IMR-90 (cell line): ENCODE measurements around the gene CLTCL1. TPM values are rescaled to one million over a fixed set of nuclear protein-coding genes. Genes with fewer than 3 reads are reported as not detected.

Experiments
- ATAC-seq: fragments of 200-7000 bp; cut with Tn5 transposase; 2 replicates; pipeline ENCODE4 v1.9.1; 2020; ENCODE audit warnings: low read depth, mild to moderate bottlenecking, moderate library complexity
- BruUV-seq: library from RNA; stranded (reverse); fragments of 400-500 nt; replicated peaks from 2 replicates; lab custom pipeline; 2021; lab: Mats Ljungman, UMichigan
- CTCF ChIA-PET: fragments of 300-600 bp; formaldehyde crosslinking; extraction: SDS; loops from one replicate; lab custom pipeline; 2021; ENCODE audit warnings: antibody characterized with exemption; lab: Yijun Ruan, JAX
- POLR2A ChIA-PET: fragments of 300-600 bp; sonication (Branson Sonifier 250); formaldehyde crosslinking; loops from one replicate; lab custom pipeline; 2022; ENCODE audit warnings: antibody characterized with exemption; ENCODE audit not compliant: unreplicated experiment; lab: Charles Lee
- DNase-seq: peaks from one replicate; pipeline ENCODE4 v3.0.0; 2013
- H2AFZ ChIP-seq: replicated peaks from 2 replicates; pipeline ENCODE3; 2013; ENCODE audit warnings: low read length, mild to moderate bottlenecking; ENCODE audit not compliant: poor library complexity
- H2AK5ac ChIP-seq: 2 replicates; pipeline ENCODE4 v1.6.1; 2013; ENCODE audit warnings: low read depth, low read length, inconsistent platforms
- H2AK9ac ChIP-seq: replicated peaks from 2 replicates; pipeline ENCODE3; 2013; ENCODE audit warnings: mild to moderate bottlenecking, low read depth, low read length, moderate library complexity; ENCODE audit not compliant: poor library complexity
- H2BK120ac ChIP-seq: 2 replicates; pipeline ENCODE4 v1.6.1; 2013; ENCODE audit warnings: low read depth, low read length, inconsistent platforms
- H2BK15ac ChIP-seq: 3 replicates; pipeline ENCODE4 v1.6.1; 2013; ENCODE audit warnings: low read depth, low read length, inconsistent platforms
- H2BK20ac ChIP-seq: 2 replicates; pipeline ENCODE4 v1.6.1; 2013; ENCODE audit warnings: low read depth, mild to moderate bottlenecking, inconsistent platforms, low read length, moderate library complexity
- H2BK5ac ChIP-seq: 2 replicates; pipeline ENCODE4 v1.6.1; 2013; ENCODE audit warnings: mild to moderate bottlenecking, low read depth, low read length, inconsistent platforms; ENCODE audit not compliant: poor library complexity, severe bottlenecking
- H3K14ac ChIP-seq: replicated peaks from 2 replicates; pipeline ENCODE4 v1.6.1; 2013; ENCODE audit warnings: low read depth, low read length, inconsistent platforms
- H3K18ac ChIP-seq: 2 replicates; pipeline ENCODE4 v1.6.1; 2013; ENCODE audit warnings: low read depth, low read length, control low read depth
- H3K23ac ChIP-seq: 2 replicates; pipeline ENCODE4 v1.6.1; 2013; ENCODE audit warnings: low read depth, low read length, inconsistent platforms
- H3K27ac ChIP-seq: 2 replicates; pipeline ENCODE4 v1.5.1; 2013; ENCODE audit warnings: mild to moderate bottlenecking, control low read depth, low read length; ENCODE audit not compliant: insufficient read depth
- H3K27me3 ChIP-seq: 2 replicates; pipeline ENCODE4 v1.6.1; 2013; ENCODE audit warnings: low read length; ENCODE audit not compliant: control insufficient read depth, insufficient read depth
- H3K36me3 ChIP-seq: 2 replicates; pipeline ENCODE4 v1.6.1; 2013; ENCODE audit warnings: low read length, mixed read lengths; ENCODE audit not compliant: control insufficient read depth, insufficient read depth
- H3K4ac ChIP-seq: 2 replicates; pipeline ENCODE4 v1.6.1; 2013; ENCODE audit warnings: low read depth, low read length, inconsistent platforms
- H3K4me1 ChIP-seq: 2 replicates; pipeline ENCODE4 v1.6.1; 2013; ENCODE audit warnings: low read length, mixed read lengths; ENCODE audit not compliant: control insufficient read depth, insufficient read depth
- H3K4me2 ChIP-seq: 2 replicates; pipeline ENCODE4 v1.6.1; 2013; ENCODE audit warnings: low read depth, mild to moderate bottlenecking, control low read depth, low read length, moderate library complexity
- H3K4me3 ChIP-seq: 2 replicates; pipeline ENCODE4 v1.5.1; 2013; ENCODE audit warnings: low read depth, mild to moderate bottlenecking, control low read depth, low read length, moderate library complexity; ENCODE audit not compliant: insufficient read depth
- H3K56ac ChIP-seq: 2 replicates; pipeline ENCODE4 v1.6.1; 2013; ENCODE audit warnings: low read length, inconsistent platforms; ENCODE audit not compliant: insufficient read depth; ENCODE audit errors: extremely low read depth
- H3K79me1 ChIP-seq, 2 experiments: 2 replicates each; pipeline ENCODE4 v1.6.1; 2013; ENCODE audit warnings: low read length in 2 of 2, inconsistent platforms in 1 of 2, low read depth in 1 of 2
- H3K9ac ChIP-seq: 2 replicates; pipeline ENCODE4 v1.6.1; 2013; ENCODE audit warnings: low read depth, low read length, control low read depth
- H3K9me1 ChIP-seq: 2 replicates; pipeline ENCODE4 v1.6.1; 2013; ENCODE audit warnings: low read length, inconsistent platforms; ENCODE audit not compliant: insufficient read depth
- H3K9me3 ChIP-seq: 2 replicates; pipeline ENCODE4 v1.6.1; 2013; ENCODE audit warnings: low read length; ENCODE audit not compliant: control insufficient read depth, insufficient read depth
- H4K20me1 ChIP-seq: 2 replicates; pipeline ENCODE4 v1.6.1; 2013; ENCODE audit warnings: low read length, inconsistent platforms; ENCODE audit not compliant: insufficient read depth
- H4K5ac ChIP-seq: 2 replicates; pipeline ENCODE4 v1.6.1; 2013; ENCODE audit warnings: mild to moderate bottlenecking, low read depth, low read length, control low read depth
- H4K8ac ChIP-seq, 2 experiments: 2 replicates each; pipeline ENCODE4 v1.6.1; 2013; ENCODE audit warnings: low read depth in 2 of 2, low read length in 2 of 2, control low read depth in 1 of 2, inconsistent platforms in 1 of 2
- H4K91ac ChIP-seq: 2 replicates; pipeline ENCODE4 v1.6.1; 2013; ENCODE audit warnings: low read depth, low read length, inconsistent platforms; ENCODE audit not compliant: insufficient read depth
- MAFK ChIP-seq: IDR thresholded peaks from 2 replicates; pipeline ENCODE4 v1.6.1; 2012; ENCODE audit warnings: low read depth, low read length, improper control_type of control experiment
- MAZ ChIP-seq: IDR thresholded peaks from 2 replicates; pipeline ENCODE4 v1.6.1; 2012; ENCODE audit warnings: low read depth, mild to moderate bottlenecking, low read length, improper control_type of control experiment, moderate library complexity, borderline replicate concordance
- MXI1 ChIP-seq: IDR thresholded peaks from 2 replicates; pipeline ENCODE4 v1.6.1; 2012; ENCODE audit warnings: low read depth, mild to moderate bottlenecking, low read length, moderate library complexity, borderline replicate concordance
- NFE2L2 ChIP-seq: fragments of 150-350 bp; IDR thresholded peaks from 2 replicates; pipeline ENCODE4 v1.6.1; 2016; ENCODE audit warnings: low read depth, mild to moderate bottlenecking, low read length
- POLR2A ChIP-seq: IDR thresholded peaks from 2 replicates; pipeline ENCODE4 v1.6.1; 2012; ENCODE audit warnings: mild to moderate bottlenecking, low read depth, low read length
- RAD21 ChIP-seq: IDR thresholded peaks from 2 replicates; pipeline ENCODE4 v1.6.1; 2012; ENCODE audit warnings: low read length, improper control_type of control experiment
- RCOR1 ChIP-seq: IDR thresholded peaks from 2 replicates; pipeline ENCODE4 v1.6.1; 2012; ENCODE audit warnings: mild to moderate bottlenecking, low read length, improper control_type of control experiment; ENCODE audit not compliant: insufficient replicate concordance
- SMC3 ChIP-seq: fragments of 150-350 bp; IDR thresholded peaks from 2 replicates; pipeline ENCODE4 v1.6.1; 2016; ENCODE audit warnings: low read depth, mild to moderate bottlenecking, antibody characterized with exemption, low read length, moderate library complexity
- WGBS, 2 experiments: methylation state at CpG; one replicate each; pipeline versions ENCODE4 v1.1.5 to v1.1.7; 2013; ENCODE audit warnings: missing lambda C conversion rate in 2 of 2; ENCODE audit not compliant: insufficient read length in 1 of 2; ENCODE audit errors: extremely low coverage in 2 of 2; 5-methylcytosine and 5-hydroxymethylcytosine counted together
- dilution Hi-C: fragments of 300-500 bp; cut with HindIII; formaldehyde crosslinking; loops from one replicate; pipeline ENCODE4 v1.14.3; 2018; ENCODE audit warnings: low sequenced_read_pairs; ENCODE audit not compliant: unreplicated experiment
- in situ Hi-C: fragments of 300-500 bp; cut with MboI; formaldehyde crosslinking; loops from 3 replicates; pipeline ENCODE4 v1.14.3; 2019; ENCODE audit warnings: low sequenced_read_pairs, inconsistent platforms, mixed read lengths
- intact Hi-C: fragments of 100-400 bp; cut with micrococcal nuclease; formaldehyde crosslinking; loops from 2 replicates; pipeline ENCODE4 v1.10.0; 2022
- polyA plus RNA-seq, 3 experiments: library from polyadenylated mRNA; depleted of rRNA; stranded (reverse); fragments of >200 nt; gene quantifications; 2 replicates each; pipeline ENCODE4 v1.2.3, GENCODE V29; 2012; ENCODE audit warnings: low replicate concordance in 1 of 3
- total RNA-seq: library from RNA; depleted of rRNA; stranded (reverse); fragments of >200 nt; gene quantifications from 2 replicates; pipeline ENCODE4 v1.2.3, GENCODE V29; 2012
- TF ChIP-seq, protein P1 (sequence below): conservative IDR thresholded peaks from 2 replicates; pipeline ENCODE4 v1.5.1; 2012; ENCODE audit warnings: mild to moderate bottlenecking, low read depth, low read length, improper control_type of control experiment
- TF ChIP-seq, protein P2 (sequence below): fragments of 150-350 bp; IDR thresholded peaks from 2 replicates; pipeline ENCODE4 v1.6.1; 2017; ENCODE audit warnings: mild to moderate bottlenecking, antibody characterized with exemption, low read length, low read depth

CLTCL1 gene
- total and polyA plus RNA-seq, 2 of the 4 experiments (the other 2 are of a cell fraction) = 6.2 to 8.1 TPM

DNA sequence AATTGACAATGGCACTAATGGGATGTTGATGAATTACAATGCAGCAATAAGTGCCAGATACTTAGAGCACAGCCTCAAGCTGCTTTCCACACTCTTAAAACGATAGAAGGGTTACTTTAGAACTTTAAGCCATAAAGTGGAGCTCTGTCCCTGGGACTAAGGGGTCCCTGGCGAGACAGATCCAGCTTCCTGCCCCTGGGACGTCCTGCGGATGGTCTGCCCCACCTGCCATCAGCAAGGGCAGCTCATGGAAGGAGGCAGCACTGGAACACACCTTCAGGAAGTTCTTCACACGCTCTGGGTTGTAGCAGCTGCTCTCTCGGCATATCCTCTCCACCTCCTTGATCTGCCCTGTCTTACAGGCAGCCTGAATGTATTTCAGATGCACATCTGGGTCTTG lies 67.9 kb downstream of the CLTCL1 start:
- Histone ChIP-seq H3K27me3 (no peaks in the 10 kb centered on the region), H2BK15ac (no peak overlapping the region), H2AK5ac (no peak overlapping the region), H4K5ac (no peak overlapping the region), H2AK9ac (no peak overlapping the region), H3K27ac (no peak overlapping the region), H4K20me1 (no peaks in the 10 kb centered on the region), H3K18ac (no peak overlapping the region), H3K79me1 (no peaks in the 10 kb centered on the region), H2BK120ac (no peak overlapping the region), H4K8ac (no peak overlapping the region), H4K91ac (no peak overlapping the region), H3K4me3 (no peak overlapping the region), H3K36me3 (peaks cover 35% of the 10 kb centered on the region), H2BK20ac (no peak overlapping the region), H2BK5ac (no peak overlapping the region), H3K9ac (no peak overlapping the region), H3K4ac (no peak overlapping the region), H3K9me1 (peaks cover 7% of the 10 kb centered on the region; the same call in 1 of the 2 replicates), H3K56ac (no peak overlapping the region), H3K23ac (no peak overlapping the region), H3K9me3 (no peaks in the 10 kb centered on the region), H3K4me2 (no peak overlapping the region), H2AFZ (no peak overlapping the region), H3K14ac (no peak overlapping the region), H3K4me1 (no peaks in the 10 kb centered on the region)
- no TSS peak for BruUV-seq
- ChIA-PET POLR2A (no interaction called here), CTCF (no interaction called here)
- in situ Hi-C loops (no loop called here), dilution Hi-C loops (no loop called here), intact Hi-C loops (no loop called here)
- WGBS, 2 experiments = 90% methylated on average over 4 of the region's 6 CpGs; no CpG with 5 or more reads in 1 of the 2 experiments
- TF ChIP-seq MAZ (no peak), NFE2L2 (no peak), POLR2A (no peak), RAD21 (no peak), MXI1 (no peak), MAFK (no peak), SMC3 (no peak), RCOR1 (no peak)
- TF ChIP-seq, protein P1, sequence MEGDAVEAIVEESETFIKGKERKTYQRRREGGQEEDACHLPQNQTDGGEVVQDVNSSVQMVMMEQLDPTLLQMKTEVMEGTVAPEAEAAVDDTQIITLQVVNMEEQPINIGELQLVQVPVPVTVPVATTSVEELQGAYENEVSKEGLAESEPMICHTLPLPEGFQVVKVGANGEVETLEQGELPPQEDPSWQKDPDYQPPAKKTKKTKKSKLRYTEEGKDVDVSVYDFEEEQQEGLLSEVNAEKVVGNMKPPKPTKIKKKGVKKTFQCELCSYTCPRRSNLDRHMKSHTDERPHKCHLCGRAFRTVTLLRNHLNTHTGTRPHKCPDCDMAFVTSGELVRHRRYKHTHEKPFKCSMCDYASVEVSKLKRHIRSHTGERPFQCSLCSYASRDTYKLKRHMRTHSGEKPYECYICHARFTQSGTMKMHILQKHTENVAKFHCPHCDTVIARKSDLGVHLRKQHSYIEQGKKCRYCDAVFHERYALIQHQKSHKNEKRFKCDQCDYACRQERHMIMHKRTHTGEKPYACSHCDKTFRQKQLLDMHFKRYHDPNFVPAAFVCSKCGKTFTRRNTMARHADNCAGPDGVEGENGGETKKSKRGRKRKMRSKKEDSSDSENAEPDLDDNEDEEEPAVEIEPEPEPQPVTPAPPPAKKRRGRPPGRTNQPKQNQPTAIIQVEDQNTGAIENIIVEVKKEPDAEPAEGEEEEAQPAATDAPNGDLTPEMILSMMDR = no peak
- TF ChIP-seq, protein P2, sequence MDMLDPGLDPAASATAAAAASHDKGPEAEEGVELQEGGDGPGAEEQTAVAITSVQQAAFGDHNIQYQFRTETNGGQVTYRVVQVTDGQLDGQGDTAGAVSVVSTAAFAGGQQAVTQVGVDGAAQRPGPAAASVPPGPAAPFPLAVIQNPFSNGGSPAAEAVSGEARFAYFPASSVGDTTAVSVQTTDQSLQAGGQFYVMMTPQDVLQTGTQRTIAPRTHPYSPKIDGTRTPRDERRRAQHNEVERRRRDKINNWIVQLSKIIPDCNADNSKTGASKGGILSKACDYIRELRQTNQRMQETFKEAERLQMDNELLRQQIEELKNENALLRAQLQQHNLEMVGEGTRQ = no peak
- no peak for DNase-seq
- no peak for ATAC-seq
